ENCODE results near the gene MARCHF4.
A peak's percentile ranks its signal among the peaks of the same experiment; 100 is the strongest.

MARCHF4 gene

GRCh38 chr2:216371721-216372702, at the start of gene MARCHF4:
MARCHF4 (minus strand) TSS chr2:216372483; CDS start chr2:216370260, 2,223 bp downstream.
- DNase-seq: peak; percentile 50

- DNase-seq: no peak
Measured at GRCh38 chr2:216420367-216421101, 48.3 kb upstream of the MARCHF4 start.

- DNase-seq: no peak
Measured at GRCh38 chr2:216418981-216419380, 46.7 kb upstream of the MARCHF4 start.

GRCh38 chr2:216416571-216417307, 44.5 kb upstream of the MARCHF4 start:
- DNase-seq: no peak

- DNase-seq: no peak
Measured at GRCh38 chr2:216415541-216415940, 43.3 kb upstream of the MARCHF4 start.

- no peak for DNase-seq
Measured at GRCh38 chr2:216414772-216415319, 42.6 kb upstream of the MARCHF4 start.

GRCh38 chr2:216413882-216414281, 41.6 kb upstream of the MARCHF4 start:
- no peak for DNase-seq

- DNase-seq: peak; percentile 98
Measured at GRCh38 chr2:216412022-216412999, 40.0 kb upstream of the MARCHF4 start, which contains the start of gene SMARCAL1. SMARCAL1 (plus strand) TSS chr2:216412484; CDS start chr2:216414705, 2,221 bp downstream.

- DNase-seq: no peak
Measured at GRCh38 chr2:216410550-216410949, 38.3 kb upstream of the MARCHF4 start.

- DNase-seq: no peak
Measured at GRCh38 chr2:216408426-216409290, 36.4 kb upstream of the MARCHF4 start.

GRCh38 chr2:216406826-216407225, 34.5 kb upstream of the MARCHF4 start:
- DNase-seq: no peak

GRCh38 chr2:216405588-216405987, 33.3 kb upstream of the MARCHF4 start:
- DNase-seq: no peak

- no peak for DNase-seq
Measured at GRCh38 chr2:216404010-216404618, 31.8 kb upstream of the MARCHF4 start.

GRCh38 chr2:216402751-216403150, 30.5 kb upstream of the MARCHF4 start:
- no peak for DNase-seq

GRCh38 chr2:216399621-216400020, 27.3 kb upstream of the MARCHF4 start:
- no peak for DNase-seq

GRCh38 chr2:216394881-216395280, 22.6 kb upstream of the MARCHF4 start:
- no peak for DNase-seq

- DNase-seq: no peak
Measured at GRCh38 chr2:216392945-216393840, 20.9 kb upstream of the MARCHF4 start.

GRCh38 chr2:216392018-216392562, 19.8 kb upstream of the MARCHF4 start:
- DNase-seq: no peak

Data from activated CD4-positive, alpha-beta T cell treated with anti-CD3 and anti-CD28 coated beads for 1 hour (primary cell).